Brain microvascular endothelial cell (primary cell): Measurements from ENCODE around the gene SUCO.
A peak's percentile ranks its signal among the peaks of the same experiment; 100 is the strongest.

Source experiments
- DNase-seq: peaks from one replicate; pipeline ENCODE4 v3.0.0-alpha.2; 2020
- H3K27ac ChIP-seq: fragments of 250-450 bp; sonication (Bioruptor Pico); 2 replicates; pipeline ENCODE4 v1.5.1; 2020; ENCODE audit warnings: mild to moderate bottlenecking, moderate library complexity
- H3K27me3 ChIP-seq: fragments of 250-450 bp; sonication (Bioruptor Pico); replicated peaks from 2 replicates; pipeline ENCODE4 v1.5.1; 2020; ENCODE audit warnings: mild to moderate bottlenecking
- H3K36me3 ChIP-seq: fragments of 250-450 bp; sonication (Bioruptor Pico); replicated peaks from 2 replicates; pipeline ENCODE4 v1.5.1; 2020; ENCODE audit warnings: mild to moderate bottlenecking
- H3K4me3 ChIP-seq: 2 replicates; pipeline ENCODE4 v1.5.1; 2011; ENCODE audit warnings: low read depth, mild to moderate bottlenecking, control low read depth, low read length, moderate library complexity
- CTCF ChIP-seq: IDR thresholded peaks from 2 replicates; pipeline ENCODE4 v1.5.1; 2011; ENCODE audit warnings: low read depth, mild to moderate bottlenecking, moderate library complexity, low read length, control low read depth, inconsistent platforms; ENCODE audit errors: missing control alignments
- in situ Hi-C: cut with HindIII; loops from 2 replicates; pipeline ENCODE4 v1.10.0; 2017; ENCODE audit warnings: low sequenced_read_pairs, low pct_ligation_motif_present

Gene SUCO

GRCh38 chr1:172638249-172638648 is 105.3 kb downstream of the SUCO start:
- peak overlapping the region; percentile 81 for H3K27ac ChIP-seq
- no peaks in the 10 kb centered on the region for H3K36me3 ChIP-seq

GRCh38 chr1:172638885-172639831 is 106.2 kb downstream of the SUCO start:
- no peaks in the 10 kb centered on the region for H3K27me3 ChIP-seq
- in situ Hi-C loops = no loop called here
- H3K36me3 ChIP-seq = no peaks in the 10 kb centered on the region
- H3K4me3 ChIP-seq = no peak overlapping the region
- H3K27ac ChIP-seq = peak overlapping the region; percentile 81
- DNase-seq = peak; percentile 94
- no peak for TF ChIP-seq CTCF

More at GRCh38 chr1:172638249-172638648, 105.3 kb downstream of the SUCO start:
- Histone ChIP-seq H3K4me3 (no peak overlapping the region), H3K27me3 (no peaks in the 10 kb centered on the region)
- no peak for DNase-seq
- no peak for TF ChIP-seq CTCF
- in situ Hi-C loops = no loop called here

GRCh38 chr1:172640111-172640510 is 107.2 kb downstream of the SUCO start:
- no peaks in the 10 kb centered on the region for H3K36me3 ChIP-seq
- H3K27ac ChIP-seq = no peak overlapping the region
- H3K27me3 ChIP-seq = no peaks in the 10 kb centered on the region
- in situ Hi-C loops = no loop called here
- no peak for TF ChIP-seq CTCF
- no peak overlapping the region for H3K4me3 ChIP-seq
- no peak for DNase-seq

GRCh38 chr1:172641492-172641891 is 108.5 kb downstream of the SUCO start:
- TF ChIP-seq CTCF = no peak
- in situ Hi-C loops = no loop called here
- Histone ChIP-seq H3K36me3 (no peaks in the 10 kb centered on the region), H3K4me3 (no peak overlapping the region), H3K27me3 (no peaks in the 10 kb centered on the region), H3K27ac (no peak overlapping the region)
- DNase-seq = no peak

- H3K27me3 ChIP-seq = no peaks in the 10 kb centered on the region
- H3K27ac ChIP-seq = no peak overlapping the region
- H3K36me3 ChIP-seq = no peaks in the 10 kb centered on the region
- in situ Hi-C loops = no loop called here
- no peak for TF ChIP-seq CTCF
- DNase-seq = no peak
- no peak overlapping the region for H3K4me3 ChIP-seq
These were observed 110.0 kb downstream of the SUCO start for GRCh38 chr1:172642970-172643369.

GRCh38 chr1:172646653-172647052 is 113.7 kb downstream of the SUCO start:
- no peak for TF ChIP-seq CTCF
- Histone ChIP-seq H3K4me3 (no peak overlapping the region), H3K27ac (no peak overlapping the region), H3K36me3 (no peaks in the 10 kb centered on the region), H3K27me3 (no peaks in the 10 kb centered on the region)
- in situ Hi-C loops = no loop called here
- DNase-seq = no peak
